NCI-H1092 (cell line): ENCODE measurements around the gene KNCN.

Source experiments
- DNase-seq: peaks from one replicate; lab custom pipeline; 2025; lab: John Stamatoyannopoulos, UW

Gene KNCN

GRCh38 chr1:46569116-46569515, 17.7 kb upstream of the KNCN start:
- DNase-seq: no peak

GRCh38 chr1:46568461-46568891, 17.0 kb upstream of the KNCN start:
- no peak for DNase-seq

- no peak for DNase-seq
These were observed 11.9 kb upstream of the KNCN start for GRCh38 chr1:46563341-46563740.

- no peak for DNase-seq
These were observed 11.1 kb upstream of the KNCN start for GRCh38 chr1:46562498-46562897.

- no peak for DNase-seq
These were observed 7.5 kb upstream of the KNCN start for GRCh38 chr1:46558966-46559365.

GRCh38 chr1:46558141-46558963, 6.9 kb upstream of the KNCN start:
- no peak for DNase-seq

GRCh38 chr1:46557403-46557802, 6.0 kb upstream of the KNCN start:
- DNase-seq: no peak

- DNase-seq: no peak
These were observed 5.4 kb upstream of the KNCN start for GRCh38 chr1:46556822-46557221.

GRCh38 chr1:46555826-46556619, 4.6 kb upstream of the KNCN start:
- no peak for DNase-seq

GRCh38 chr1:46554597-46555381, 3.3 kb upstream of the KNCN start:
- DNase-seq: peak; percentile 23

- DNase-seq: no peak
These were observed 2.8 kb upstream of the KNCN start for GRCh38 chr1:46554236-46554596.

GRCh38 chr1:46553506-46553905, 2.1 kb upstream of the KNCN start:
- DNase-seq: no peak

- DNase-seq: no peak
These were observed 1.1 kb upstream of the KNCN start for GRCh38 chr1:46552357-46553237.

- no peak for DNase-seq
These were observed 656 bp downstream of the KNCN start for GRCh38 chr1:46550751-46551231.

GRCh38 chr1:46549697-46550681, 1.5 kb downstream of the KNCN start:
- DNase-seq: no peak

- peak; percentile 16 for DNase-seq
These were observed 3.7 kb downstream of the KNCN start for GRCh38 chr1:46547481-46548383.

- no peak for DNase-seq
These were observed 5.2 kb downstream of the KNCN start for GRCh38 chr1:46546210-46546609.

GRCh38 chr1:46545784-46546183, 5.7 kb downstream of the KNCN start:
- no peak for DNase-seq
